HG03280 (cell line): ENCODE data around the gene CD300C.
"Not testable (repeated sequence)": the region's sequence is repeated elsewhere in the genome, so short reads cannot be mapped to it uniquely, and the experiment has no call there.

Experiments used
- ATAC-seq: cut with Tn5 transposase; IDR thresholded peaks from one replicate; pipeline ENCODE4 v1.9.1; 2021; ENCODE audit warnings: mild to moderate bottlenecking, moderate library complexity; ENCODE audit not compliant: unreplicated experiment

CD300C gene

DNA sequence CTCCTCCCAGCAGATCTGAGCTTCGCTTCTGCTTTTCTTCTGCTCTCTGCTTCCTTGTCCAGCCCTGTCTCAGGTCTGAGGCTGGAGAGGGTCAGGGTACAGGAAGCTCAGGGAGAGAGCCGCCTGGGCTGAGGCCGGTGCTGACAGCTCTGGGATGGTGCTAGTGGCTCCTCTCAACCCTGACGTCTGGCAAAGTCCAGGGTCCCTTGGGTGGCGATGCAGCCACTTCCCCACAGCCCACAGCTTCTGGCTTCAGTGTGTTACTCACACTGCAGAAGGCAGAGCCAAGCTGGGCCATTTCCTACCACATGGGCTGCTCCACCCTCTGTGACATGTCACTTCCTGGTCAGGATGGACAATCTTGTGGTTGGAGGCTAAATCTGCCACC, at the start of gene CD300C:
TSS of gene CD300C (minus strand) at position 273 of the 388 bp plus-strand sequence. CDS start 333 bp downstream, outside the sequence.
- ATAC-seq: no peak

DNA sequence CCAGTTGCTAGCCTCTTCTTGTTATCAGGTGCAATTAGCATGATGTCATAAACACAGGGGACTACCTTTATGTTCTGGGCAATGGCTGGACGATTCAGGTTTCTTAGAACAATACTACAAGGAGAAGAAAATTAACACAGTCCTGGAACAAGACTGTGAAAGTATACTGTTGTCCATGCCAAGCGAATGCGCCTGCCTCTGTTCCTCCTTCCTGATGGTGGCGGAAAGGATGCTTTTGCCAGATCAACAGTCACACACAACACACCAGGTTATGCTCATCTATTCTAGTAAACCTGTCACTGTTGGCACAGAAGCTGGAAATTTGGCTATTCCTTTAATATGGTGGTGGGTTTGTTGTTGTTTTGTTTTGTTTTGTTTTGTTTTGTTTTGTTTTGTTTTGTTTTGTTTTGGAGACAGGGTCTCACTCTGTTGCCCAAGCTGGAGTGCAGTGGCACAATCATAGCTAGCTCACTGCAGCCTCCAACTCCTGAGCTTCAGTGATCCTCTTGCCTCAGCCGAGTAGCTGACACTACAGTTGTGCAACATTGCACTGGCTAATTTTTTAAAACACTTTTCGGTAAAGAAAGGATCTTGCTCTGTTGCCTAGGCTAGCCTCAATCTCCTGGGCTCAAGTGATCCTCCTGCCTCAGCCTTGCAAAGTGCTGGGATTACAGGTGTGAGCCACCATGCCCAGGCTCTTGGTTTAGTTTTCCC, 49.3 kb upstream of the CD300C start:
- ATAC-seq: no peak

DNA sequence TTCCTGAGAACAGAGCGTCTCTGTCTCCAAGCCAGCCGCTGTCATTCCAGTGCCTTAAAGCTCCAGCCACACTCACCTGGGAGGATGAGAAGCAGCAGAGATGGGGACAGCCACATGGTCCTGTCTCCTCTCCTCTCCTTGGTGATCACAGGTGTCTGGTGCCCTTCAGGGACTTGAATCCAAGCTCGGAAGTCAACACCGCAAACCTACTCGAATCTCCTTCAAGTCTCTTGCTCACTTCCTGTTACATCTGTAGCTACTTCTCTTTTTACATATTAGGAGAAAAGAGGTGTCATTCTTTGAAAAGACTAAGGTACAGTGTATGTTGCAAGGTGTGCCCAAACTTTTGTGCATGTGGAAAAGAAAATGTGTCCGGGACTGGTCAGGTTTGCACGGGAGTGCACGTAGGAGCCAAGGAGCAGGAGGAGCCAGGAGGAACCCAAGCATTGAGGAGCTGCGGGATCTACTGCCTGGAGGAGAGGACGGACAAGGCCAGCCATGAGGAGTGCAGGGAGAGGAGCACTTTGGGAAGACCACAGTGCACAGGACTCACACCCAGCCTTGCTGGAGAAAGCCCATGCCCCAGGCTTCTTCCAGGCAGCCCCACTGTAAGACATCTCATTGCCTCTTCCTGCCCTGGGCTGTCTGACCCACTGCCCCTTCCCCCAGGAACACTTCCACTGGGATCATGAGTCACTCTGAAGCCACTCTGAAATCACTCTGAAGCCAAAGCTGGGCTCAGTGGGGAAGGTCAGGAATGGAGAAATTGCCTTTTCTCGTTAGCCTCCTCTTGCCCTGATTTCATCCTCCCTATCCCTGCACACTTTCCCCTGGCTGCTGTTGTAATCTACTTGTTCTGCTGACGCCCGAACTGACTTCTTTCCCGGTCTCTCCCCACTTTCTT, 46.4 kb upstream of the CD300C start, which contains the start of gene CD300LD:
TSS of gene CD300LD (minus strand) at position 197 of the 904 bp plus-strand sequence. CDS start at position 116, 81 bp downstream.
- ATAC-seq: no peak

DNA sequence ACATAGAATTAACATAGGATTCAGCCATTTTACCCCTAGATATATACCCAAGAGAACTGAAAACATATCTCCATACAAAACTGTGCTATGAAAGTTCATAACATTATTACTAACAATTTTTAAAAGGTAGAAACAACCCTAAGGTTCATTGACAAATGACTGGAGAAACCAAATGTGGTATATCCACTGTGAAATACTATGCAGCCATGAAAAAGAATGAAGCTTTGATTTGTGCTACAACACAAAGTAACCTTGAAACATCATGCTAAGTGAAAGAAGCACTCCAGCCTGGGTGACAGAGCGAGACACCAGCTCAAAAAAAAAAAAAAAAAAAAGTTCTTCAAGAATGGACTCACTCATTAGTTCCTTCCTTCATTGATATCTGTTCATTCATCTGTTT, 45.6 kb upstream of the CD300C start:
- ATAC-seq: no peak

DNA sequence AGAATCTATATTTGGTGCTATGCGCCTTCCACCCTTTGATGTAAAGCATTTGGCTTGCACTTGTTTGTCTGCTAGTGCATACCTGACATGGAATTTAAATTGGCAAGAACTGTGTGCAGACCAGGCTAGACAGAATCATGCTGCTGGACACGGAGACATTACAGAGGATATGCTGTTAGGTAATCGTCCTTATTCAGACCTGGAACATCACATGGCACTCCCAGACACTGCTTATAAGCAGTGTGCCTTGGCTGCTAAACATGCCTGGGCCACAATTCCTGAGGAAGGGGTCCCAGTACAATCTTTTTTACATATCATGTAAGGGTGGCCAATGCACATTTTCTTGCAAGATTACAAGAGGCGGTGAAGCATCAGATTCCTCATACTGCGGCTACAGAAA, 39.8 kb upstream of the CD300C start:
- ATAC-seq: no peak

DNA sequence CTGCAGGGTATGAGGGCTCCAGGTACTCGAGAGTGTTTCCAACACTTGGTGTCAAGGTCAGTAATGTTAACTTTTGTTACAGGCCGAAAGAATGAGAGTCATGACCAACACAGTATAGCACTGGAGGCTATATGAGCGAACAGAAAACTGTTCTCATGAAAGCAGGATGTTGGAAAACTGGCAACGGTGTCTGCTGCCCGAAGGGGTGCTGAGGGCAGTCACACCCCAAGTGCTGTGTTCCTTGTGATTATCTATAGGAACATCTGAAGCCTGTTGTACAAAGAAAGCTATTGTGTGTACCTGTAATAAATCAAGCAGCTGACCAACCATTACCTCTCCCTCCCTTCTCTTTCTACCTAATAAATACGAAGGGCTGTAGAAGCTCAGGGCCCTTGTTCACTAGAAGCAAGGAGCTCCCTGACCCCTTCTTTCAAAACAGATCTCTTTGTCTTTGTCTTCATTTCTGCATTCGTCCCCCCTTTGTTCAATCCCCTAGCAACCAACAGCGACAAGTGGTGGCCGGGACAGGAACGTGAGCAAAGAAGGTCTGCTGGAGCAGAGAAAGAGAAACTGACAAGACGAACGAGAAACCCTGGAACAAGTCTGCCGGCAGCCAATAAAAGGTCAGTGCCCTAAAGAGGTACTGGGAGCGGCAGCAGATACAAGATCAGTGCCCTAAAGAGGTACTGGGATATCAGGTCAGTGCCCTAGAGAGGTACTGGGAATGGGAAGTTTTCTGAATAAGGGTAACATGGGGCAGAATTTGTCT, 38.6 kb upstream of the CD300C start:
- no peak for ATAC-seq

DNA sequence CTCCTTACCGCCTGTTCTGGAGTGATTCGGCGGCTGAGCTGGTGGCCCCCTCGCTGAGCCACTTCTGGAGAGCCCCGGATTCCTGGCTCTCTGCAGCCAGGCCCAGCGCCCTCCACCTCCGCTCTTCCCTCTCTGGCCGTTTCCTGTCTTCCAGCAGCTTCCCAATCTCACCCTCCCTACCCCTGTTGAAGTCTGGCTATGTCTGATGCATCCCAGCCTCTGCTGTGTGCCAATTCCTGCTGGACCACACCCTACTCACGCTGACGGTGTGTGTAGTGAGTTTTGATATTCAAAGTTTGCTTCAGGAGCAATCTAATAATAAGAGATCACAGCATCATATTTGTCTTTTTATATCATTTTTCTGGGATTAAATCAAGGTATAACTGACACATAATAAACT, 36.7 kb upstream of the CD300C start:
- no peak for ATAC-seq

DNA sequence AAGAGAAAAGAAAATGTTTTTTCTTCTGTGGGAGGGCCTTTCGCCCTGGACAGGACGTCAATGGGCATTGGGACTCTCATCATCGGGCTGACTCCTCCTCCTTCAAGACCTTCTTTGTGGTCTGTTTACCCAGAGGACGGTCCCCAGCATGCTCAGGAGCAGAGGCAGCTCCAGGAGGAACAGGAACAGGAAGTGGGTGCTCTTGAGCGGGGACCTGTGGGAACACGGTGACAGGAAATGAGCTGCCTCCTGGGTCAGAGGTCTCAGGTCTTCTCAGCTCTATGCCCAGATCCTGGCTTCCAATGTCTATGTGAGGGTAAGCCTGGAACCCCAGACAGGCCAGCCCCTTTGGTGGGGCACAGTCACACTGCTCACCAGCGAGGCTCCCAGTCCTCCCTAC, 34.0 kb upstream of the CD300C start:
- no peak for ATAC-seq

DNA sequence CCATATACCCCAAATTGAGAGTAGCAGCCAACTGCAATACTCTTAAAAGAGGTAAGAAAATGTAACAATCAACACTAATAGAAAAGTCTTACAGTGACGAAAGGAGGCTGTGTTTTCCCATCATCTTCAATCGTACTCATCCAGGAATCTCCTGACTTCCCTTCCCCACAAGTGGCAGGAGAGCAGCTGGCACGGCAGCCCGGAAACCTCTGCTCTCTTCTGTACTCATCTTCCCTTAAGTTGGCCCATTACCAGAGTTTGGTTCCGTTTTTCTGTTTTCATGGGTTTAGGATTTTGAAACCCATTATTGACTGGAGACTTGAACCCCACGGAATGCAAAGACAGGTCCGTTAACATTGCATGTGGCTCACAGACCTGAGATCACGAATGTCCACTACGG, 33.1 kb upstream of the CD300C start:
- no peak for ATAC-seq

DNA sequence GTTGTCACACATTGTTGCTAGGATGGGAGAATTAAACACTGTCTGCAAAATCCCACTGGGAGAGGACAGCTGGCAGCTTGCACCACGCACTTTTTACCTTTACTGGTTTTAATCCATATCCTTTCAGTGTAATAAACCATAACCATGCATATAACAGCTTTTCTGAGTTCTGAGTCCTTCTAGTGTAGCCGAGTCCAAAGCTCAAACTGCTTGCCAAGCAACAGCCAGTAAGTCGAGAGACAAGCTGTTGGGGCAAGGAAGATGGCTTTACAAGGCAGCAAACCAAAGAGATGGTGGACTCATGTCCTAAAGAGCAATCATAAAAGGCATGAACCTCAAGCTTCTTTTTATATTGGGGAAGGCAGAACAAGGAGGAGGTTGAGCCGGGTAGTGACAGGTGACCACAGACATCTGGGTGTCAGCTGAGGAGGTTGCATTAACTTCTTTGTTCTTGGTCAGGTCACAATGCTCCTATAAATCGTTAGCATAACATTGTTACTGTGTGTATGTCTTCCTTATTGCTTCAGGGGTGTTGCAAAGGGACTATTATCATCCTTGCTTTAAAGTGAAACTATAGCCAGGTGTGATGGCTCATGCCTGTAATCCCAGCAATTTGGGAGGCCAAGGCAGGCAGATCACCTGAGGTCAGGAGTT, 28.7 kb upstream of the CD300C start:
- ATAC-seq: no peak

DNA sequence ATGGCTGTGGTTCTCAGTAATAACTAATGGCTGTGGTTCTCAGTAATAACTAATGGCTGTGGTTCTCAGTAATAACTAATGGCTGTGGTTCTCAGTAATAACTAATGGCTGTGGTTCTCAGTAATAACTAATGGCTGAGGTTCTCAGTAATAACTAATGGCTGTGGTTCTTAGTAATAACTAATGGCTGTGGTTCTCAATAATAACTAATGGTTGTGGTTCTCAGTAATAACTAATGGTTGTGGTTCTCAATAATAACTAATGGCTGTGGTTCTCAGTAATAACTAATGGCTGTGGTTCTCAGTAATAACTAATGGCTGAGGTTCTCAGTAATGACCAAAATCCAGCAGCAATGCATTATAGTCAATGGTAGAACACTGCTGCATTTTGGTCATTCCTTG, 27.7 kb upstream of the CD300C start:
- not testable (repeated sequence) for ATAC-seq

DNA sequence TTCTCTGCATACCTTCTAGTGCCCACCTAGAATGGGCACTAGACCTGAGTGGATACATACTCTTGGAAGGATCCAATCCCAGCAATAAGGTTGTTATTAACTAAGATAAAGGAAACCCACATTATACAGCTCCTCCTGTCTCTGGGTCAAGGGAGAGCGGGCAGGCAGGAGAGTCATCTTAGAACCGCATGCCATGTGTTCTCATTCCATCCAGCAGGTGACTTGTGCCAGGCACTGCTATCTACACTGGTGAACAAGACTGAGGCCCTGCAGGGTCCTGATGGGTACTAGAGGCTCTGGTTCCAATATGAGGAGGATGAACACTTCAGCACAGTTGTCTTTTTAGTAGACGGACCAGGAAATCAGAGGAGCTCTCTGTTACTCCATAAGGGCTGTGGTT, 27.3 kb upstream of the CD300C start:
- no peak for ATAC-seq

DNA sequence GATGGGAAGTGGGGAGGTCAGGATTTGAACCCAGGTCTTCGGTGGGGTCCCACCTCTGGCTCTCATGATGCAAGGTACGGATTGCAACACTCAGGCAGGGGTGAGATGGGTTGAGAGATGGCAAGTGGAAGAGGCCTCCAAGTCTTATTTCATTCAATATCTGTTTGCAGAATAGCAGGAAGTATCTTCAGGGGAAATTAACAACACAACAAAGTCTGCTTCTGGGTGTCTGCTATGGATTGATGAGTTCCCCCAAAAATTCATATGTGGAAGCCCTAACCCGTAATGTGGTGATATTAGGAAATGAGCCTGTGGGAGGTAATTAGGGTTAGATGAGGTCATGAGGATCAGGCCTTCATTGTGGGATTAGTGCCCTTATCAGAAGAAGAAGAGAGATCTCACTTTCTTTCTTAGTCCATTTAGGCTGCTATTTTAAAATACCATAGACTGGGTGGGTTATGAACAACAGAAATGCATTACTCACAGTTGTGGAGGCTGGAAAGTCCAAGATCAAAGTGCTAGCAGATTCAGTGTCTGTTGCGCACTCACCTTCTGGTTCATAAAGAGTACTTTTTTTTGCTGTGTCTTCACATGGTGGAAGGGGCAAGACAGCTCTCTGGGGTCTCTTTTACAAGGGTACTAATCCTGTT, 25.8 kb upstream of the CD300C start:
- ATAC-seq: no peak

DNA sequence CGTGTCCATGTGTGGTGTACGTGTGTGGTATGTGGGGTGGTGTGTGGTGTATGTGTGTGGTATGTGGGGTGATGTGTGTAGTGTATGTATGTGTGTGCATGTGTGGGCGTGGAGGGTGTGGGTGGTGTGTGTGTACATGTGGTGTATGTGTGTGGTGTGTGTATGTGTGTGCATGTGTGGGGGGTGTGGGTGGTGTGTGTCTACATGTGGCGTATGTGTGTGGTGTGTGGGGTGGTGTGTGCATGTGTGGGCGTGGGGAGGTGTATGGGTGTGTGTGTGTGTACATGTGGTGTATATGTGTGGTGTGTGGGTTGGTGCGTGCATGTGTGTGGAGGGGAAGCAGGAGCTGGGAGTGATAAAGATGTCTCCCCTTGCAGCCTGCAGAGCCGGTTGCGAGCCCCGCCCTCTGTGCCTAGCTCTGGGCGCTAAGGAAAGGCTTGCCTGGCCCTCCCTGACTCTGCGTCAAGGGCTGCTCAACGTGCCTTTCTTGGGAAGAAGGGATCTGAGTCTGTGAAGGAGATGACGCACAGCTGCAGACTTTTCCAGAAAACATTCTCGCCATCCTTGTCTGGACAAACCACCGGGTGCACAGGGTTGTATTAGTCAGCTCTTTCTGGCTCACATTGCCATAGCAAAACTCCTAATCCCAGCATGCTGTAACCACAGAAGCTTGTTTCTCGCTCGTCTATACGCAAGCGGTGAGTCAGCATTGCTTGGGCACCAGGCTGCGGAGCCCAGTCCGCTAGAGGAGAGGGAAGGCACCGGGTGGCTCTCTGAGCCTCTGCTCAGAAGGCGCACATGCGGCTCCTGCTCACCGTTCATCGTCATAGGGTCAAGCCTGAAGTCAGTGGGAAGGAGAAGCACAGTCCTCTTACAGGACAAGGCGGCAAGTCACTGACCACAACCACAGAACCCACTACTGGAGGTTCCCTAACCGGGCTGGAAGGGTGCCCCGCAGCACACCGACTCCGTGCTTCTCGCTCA, 23.4 kb upstream of the CD300C start:
- ATAC-seq: no peak

DNA sequence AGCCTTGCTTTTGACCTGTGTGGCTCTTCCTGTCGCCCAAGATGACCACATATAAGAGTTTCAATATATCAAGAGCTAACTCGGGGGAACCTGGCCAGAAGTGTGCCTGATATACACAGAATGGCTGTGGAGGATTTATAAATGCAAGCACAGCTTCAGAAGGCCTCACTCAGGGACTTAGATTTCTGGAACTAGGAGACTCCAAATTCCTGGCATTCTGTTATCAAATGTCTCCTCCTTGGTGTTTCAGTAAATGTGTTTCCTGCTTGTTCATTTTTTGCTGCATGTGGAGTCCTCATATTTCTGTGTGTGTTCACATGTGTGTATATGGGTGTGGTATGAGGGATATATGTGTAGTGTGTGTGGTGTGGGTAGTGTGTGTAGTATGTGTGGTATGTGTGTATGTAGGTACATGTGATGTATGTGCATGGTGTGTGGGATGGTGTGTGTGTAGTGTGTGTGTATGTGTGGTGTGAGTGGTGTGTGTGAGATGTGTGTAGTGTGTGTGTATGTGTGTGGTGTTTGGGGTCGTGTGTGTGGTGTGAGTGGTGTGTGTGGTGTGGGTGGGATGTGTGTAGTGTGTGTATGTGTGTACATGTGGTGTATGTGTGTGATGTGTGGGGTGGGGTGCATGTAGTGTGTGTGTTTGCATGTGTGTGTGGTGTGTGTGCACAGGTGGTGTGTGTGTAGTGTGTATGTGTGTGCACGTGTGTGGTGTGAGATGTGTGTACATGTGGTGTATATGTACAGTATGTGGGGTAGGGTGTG, 22.4 kb upstream of the CD300C start:
- no peak for ATAC-seq

DNA sequence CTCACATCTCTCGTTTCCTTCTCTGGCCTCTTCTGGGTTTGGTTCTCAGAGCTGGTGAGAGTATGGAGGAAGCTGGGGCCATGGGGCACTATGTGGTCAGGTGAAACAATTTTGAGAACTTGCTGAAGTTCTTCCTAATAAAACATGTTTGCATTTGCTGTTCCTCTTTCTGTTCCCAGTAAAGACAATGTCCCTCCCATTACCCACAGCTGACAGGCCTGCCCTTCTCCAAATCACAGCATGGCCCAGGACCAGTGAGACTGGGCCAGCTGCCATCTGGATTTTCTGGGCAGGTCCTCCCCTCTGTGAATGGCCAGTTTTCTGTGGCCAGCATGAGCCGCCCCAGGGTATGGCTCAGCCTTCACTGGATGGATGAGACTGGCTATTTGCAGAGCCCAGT, 21.5 kb upstream of the CD300C start, which contains the start of gene CD300H:
TSS of gene CD300H (minus strand) at position 113 of the 400 bp plus-strand sequence.
- ATAC-seq: no peak

DNA sequence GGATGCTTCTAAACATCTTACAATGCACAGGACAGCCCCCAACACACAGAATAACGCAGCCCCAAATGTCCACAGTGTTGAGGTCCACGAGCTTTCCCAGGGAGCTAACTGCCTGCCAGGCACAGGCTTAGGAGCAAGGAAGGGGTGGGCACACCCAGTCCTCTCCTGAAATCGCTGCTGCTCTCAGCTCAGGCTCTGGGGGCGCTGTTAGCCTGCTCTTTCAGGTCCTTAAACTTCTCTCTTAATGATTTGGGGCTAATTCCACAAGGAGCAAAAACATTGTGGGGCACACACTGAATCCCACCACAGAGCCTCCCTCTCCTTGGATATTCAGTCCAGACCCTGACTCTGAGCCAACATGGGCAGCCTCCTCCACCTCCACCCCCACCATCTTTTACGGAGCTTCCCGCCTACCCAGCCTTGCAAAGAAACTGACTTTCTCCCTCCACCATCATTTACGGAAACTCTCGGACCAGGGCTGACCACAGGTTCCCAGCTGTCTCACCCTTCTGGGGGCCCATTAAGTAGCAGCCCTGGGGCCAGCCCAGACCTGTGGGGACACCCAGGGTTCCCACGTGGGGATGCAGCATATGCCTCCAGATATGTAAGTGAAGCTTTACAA, 20.3 kb upstream of the CD300C start:
- ATAC-seq: no peak

DNA sequence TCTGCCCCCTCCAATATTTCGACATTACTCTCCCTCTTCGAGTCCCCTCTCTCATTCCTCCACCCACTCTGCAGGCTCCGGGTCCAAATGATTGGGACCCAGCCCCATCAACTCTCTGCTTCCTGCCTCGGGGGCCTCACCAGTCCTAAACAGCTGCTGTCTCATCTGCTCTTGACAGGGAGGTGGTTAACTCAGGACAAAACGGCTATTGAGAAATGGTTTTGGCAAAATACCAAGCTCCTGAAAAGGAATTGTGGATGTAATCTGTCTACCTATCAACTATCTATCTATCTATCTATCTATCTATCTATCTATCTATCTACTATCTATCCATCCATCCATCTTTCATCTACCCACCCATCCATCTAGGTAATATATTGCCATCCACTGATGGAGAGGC, 19.2 kb upstream of the CD300C start:
- ATAC-seq: no peak
